Measurements from ENCODE around the gene HTRA1.

HTRA1 gene

GRCh38 chr10:122487174-122487765 lies 25.9 kb downstream of the HTRA1 start:
- Histone ChIP-seq H3K27me3 (ENCODE audit: control insufficient read depth in 1 of 2, insufficient read depth in 2 of 2, low read length in 2 of 2) (no peaks in the 10 kb centered on the region), H3K9me3 (ENCODE audit: control insufficient read depth in 2 of 2, low read length in 2 of 2) (no peaks in the 10 kb centered on the region), H3K4me1 (ENCODE audit: control insufficient read depth, insufficient read depth, low read length) (peaks cover 64% of the 10 kb centered on the region), H3K4me3 (ENCODE audit: low read length in 2 of 2) (peak overlapping the region; percentile 22 to 52), H3K36me3 (ENCODE audit: control insufficient read depth in 2 of 2, insufficient read depth in 2 of 2, low read length in 2 of 2) (peaks cover 5 to 6% of the 10 kb centered on the region in 2 donors), H3K27ac (ENCODE audit: low read length) (peak overlapping the region; percentile 82), H3K9ac (ENCODE audit: low read length in 2 of 2) (peak overlapping the region in 1 of 2 donors; percentile 5)

- Histone ChIP-seq H3K9me3 (ENCODE audit: control insufficient read depth in 2 of 2, low read length in 2 of 2) (no peaks in the 10 kb centered on the region), H3K4me1 (ENCODE audit: control insufficient read depth, insufficient read depth, low read length) (peaks cover 74% of the 10 kb centered on the region), H3K27me3 (ENCODE audit: control insufficient read depth in 1 of 2, insufficient read depth in 2 of 2, low read length in 2 of 2) (no peaks in the 10 kb centered on the region), H3K4me3 (ENCODE audit: low read length in 2 of 2) (no peak overlapping the region), H3K36me3 (ENCODE audit: control insufficient read depth in 2 of 2, insufficient read depth in 2 of 2, low read length in 2 of 2) (peaks cover 5 to 6% of the 10 kb centered on the region in 2 donors), H3K27ac (ENCODE audit: low read length) (no peak overlapping the region), H3K9ac (ENCODE audit: low read length in 2 of 2) (no peak overlapping the region)
Measured at GRCh38 chr10:122490268-122490667, 28.9 kb downstream of the HTRA1 start.

- H3K27me3 ChIP-seq (ENCODE audit: control insufficient read depth in 1 of 2, insufficient read depth in 2 of 2, low read length in 2 of 2) = no peaks in the 10 kb centered on the region
- H3K36me3 ChIP-seq (ENCODE audit: control insufficient read depth in 2 of 2, insufficient read depth in 2 of 2, low read length in 2 of 2) = peaks cover 5 to 6% of the 10 kb centered on the region in 2 donors
- H3K4me3 ChIP-seq (ENCODE audit: low read length in 2 of 2) = no peak overlapping the region
- H3K9ac ChIP-seq (ENCODE audit: low read length in 2 of 2) = peak overlapping the region in 1 of 2 donors; percentile 4
- H3K27ac ChIP-seq (ENCODE audit: low read length) = peak overlapping the region; percentile 49
- H3K4me1 ChIP-seq (ENCODE audit: control insufficient read depth, insufficient read depth, low read length) = peaks cover 73% of the 10 kb centered on the region
- H3K9me3 ChIP-seq (ENCODE audit: control insufficient read depth in 2 of 2, low read length in 2 of 2) = no peaks in the 10 kb centered on the region
Measured at GRCh38 chr10:122490786-122491680, 29.7 kb downstream of the HTRA1 start.

- H3K9me3 ChIP-seq (ENCODE audit: control insufficient read depth in 2 of 2, low read length in 2 of 2) = no peaks in the 10 kb centered on the region
- H3K36me3 ChIP-seq (ENCODE audit: control insufficient read depth in 2 of 2, insufficient read depth in 2 of 2, low read length in 2 of 2) = peaks cover 5 to 6% of the 10 kb centered on the region in 2 donors
- H3K27ac ChIP-seq (ENCODE audit: low read length) = peak overlapping the region; percentile 49
- H3K4me3 ChIP-seq (ENCODE audit: low read length in 2 of 2) = no peak overlapping the region
- H3K4me1 ChIP-seq (ENCODE audit: control insufficient read depth, insufficient read depth, low read length) = peaks cover 64% of the 10 kb centered on the region
- peak overlapping the region; percentile 1 to 51 for H3K9ac ChIP-seq (ENCODE audit: low read length in 2 of 2)
- H3K27me3 ChIP-seq (ENCODE audit: control insufficient read depth in 1 of 2, insufficient read depth in 2 of 2, low read length in 2 of 2) = no peaks in the 10 kb centered on the region
Measured at GRCh38 chr10:122492006-122492405, 30.7 kb downstream of the HTRA1 start.

GRCh38 chr10:122492999-122493481 lies 31.7 kb downstream of the HTRA1 start:
- Histone ChIP-seq H3K4me1 (ENCODE audit: control insufficient read depth, insufficient read depth, low read length) (peaks cover 54% of the 10 kb centered on the region), H3K9ac (ENCODE audit: low read length in 2 of 2) (peak overlapping the region in 1 of 2 donors; percentile 14), H3K9me3 (ENCODE audit: control insufficient read depth in 2 of 2, low read length in 2 of 2) (no peaks in the 10 kb centered on the region), H3K27me3 (ENCODE audit: control insufficient read depth in 1 of 2, insufficient read depth in 2 of 2, low read length in 2 of 2) (no peaks in the 10 kb centered on the region), H3K36me3 (ENCODE audit: control insufficient read depth in 2 of 2, insufficient read depth in 2 of 2, low read length in 2 of 2) (peaks cover 5 to 6% of the 10 kb centered on the region in 2 donors), H3K4me3 (ENCODE audit: low read length in 2 of 2) (no peak overlapping the region), H3K27ac (ENCODE audit: low read length) (peak overlapping the region; percentile 60)

- H3K4me3 ChIP-seq (ENCODE audit: low read length in 2 of 2) = no peak overlapping the region
- H3K36me3 ChIP-seq (ENCODE audit: control insufficient read depth in 2 of 2, insufficient read depth in 2 of 2, low read length in 2 of 2) = peaks cover 5 to 6% of the 10 kb centered on the region in 2 donors
- peak overlapping the region; percentile 60 for H3K27ac ChIP-seq (ENCODE audit: low read length)
- no peaks in the 10 kb centered on the region for H3K27me3 ChIP-seq (ENCODE audit: control insufficient read depth in 1 of 2, insufficient read depth in 2 of 2, low read length in 2 of 2)
- no peaks in the 10 kb centered on the region for H3K9me3 ChIP-seq (ENCODE audit: control insufficient read depth in 2 of 2, low read length in 2 of 2)
- no peak overlapping the region for H3K9ac ChIP-seq (ENCODE audit: low read length in 2 of 2)
- H3K4me1 ChIP-seq (ENCODE audit: control insufficient read depth, insufficient read depth, low read length) = peaks cover 55% of the 10 kb centered on the region
Measured at GRCh38 chr10:122493761-122494160, 32.4 kb downstream of the HTRA1 start.

- Histone ChIP-seq H3K9me3 (ENCODE audit: control insufficient read depth in 2 of 2, low read length in 2 of 2) (no peaks in the 10 kb centered on the region), H3K27ac (ENCODE audit: low read length) (no peak overlapping the region), H3K27me3 (ENCODE audit: control insufficient read depth in 1 of 2, insufficient read depth in 2 of 2, low read length in 2 of 2) (no peaks in the 10 kb centered on the region), H3K36me3 (ENCODE audit: control insufficient read depth in 2 of 2, insufficient read depth in 2 of 2, low read length in 2 of 2) (peaks cover 3 to 6% of the 10 kb centered on the region in 2 donors), H3K4me3 (ENCODE audit: low read length in 2 of 2) (no peak overlapping the region), H3K4me1 (ENCODE audit: control insufficient read depth, insufficient read depth, low read length) (peaks cover 60% of the 10 kb centered on the region), H3K9ac (ENCODE audit: low read length in 2 of 2) (no peak overlapping the region)
Measured at GRCh38 chr10:122494173-122494820, 32.9 kb downstream of the HTRA1 start.

GRCh38 chr10:122494833-122495232 lies 33.5 kb downstream of the HTRA1 start:
- Histone ChIP-seq H3K9ac (ENCODE audit: low read length in 2 of 2) (no peak overlapping the region), H3K27me3 (ENCODE audit: control insufficient read depth in 1 of 2, insufficient read depth in 2 of 2, low read length in 2 of 2) (no peaks in the 10 kb centered on the region), H3K4me1 (ENCODE audit: control insufficient read depth, insufficient read depth, low read length) (peaks cover 65% of the 10 kb centered on the region), H3K9me3 (ENCODE audit: control insufficient read depth in 2 of 2, low read length in 2 of 2) (no peaks in the 10 kb centered on the region), H3K36me3 (ENCODE audit: control insufficient read depth in 2 of 2, insufficient read depth in 2 of 2, low read length in 2 of 2) (peaks cover 0 to 4% of the 10 kb centered on the region in 2 donors), H3K4me3 (ENCODE audit: low read length in 2 of 2) (no peak overlapping the region), H3K27ac (ENCODE audit: low read length) (no peak overlapping the region)

- H3K36me3 ChIP-seq (ENCODE audit: control insufficient read depth in 2 of 2, insufficient read depth in 2 of 2, low read length in 2 of 2) = no peaks in the 10 kb centered on the region
- no peak overlapping the region for H3K9ac ChIP-seq (ENCODE audit: low read length in 2 of 2)
- no peak overlapping the region for H3K4me3 ChIP-seq (ENCODE audit: low read length in 2 of 2)
- peaks cover 74% of the 10 kb centered on the region for H3K4me1 ChIP-seq (ENCODE audit: control insufficient read depth, insufficient read depth, low read length)
- H3K27me3 ChIP-seq (ENCODE audit: control insufficient read depth in 1 of 2, insufficient read depth in 2 of 2, low read length in 2 of 2) = no peaks in the 10 kb centered on the region
- no peak overlapping the region for H3K27ac ChIP-seq (ENCODE audit: low read length)
- no peaks in the 10 kb centered on the region for H3K9me3 ChIP-seq (ENCODE audit: control insufficient read depth in 2 of 2, low read length in 2 of 2)
Measured at GRCh38 chr10:122495406-122496340, 34.3 kb downstream of the HTRA1 start.

- Histone ChIP-seq H3K4me3 (ENCODE audit: low read length in 2 of 2) (no peak overlapping the region), H3K36me3 (ENCODE audit: control insufficient read depth in 2 of 2, insufficient read depth in 2 of 2, low read length in 2 of 2) (peaks cover 0 to 9% of the 10 kb centered on the region in 2 donors), H3K27me3 (ENCODE audit: control insufficient read depth in 1 of 2, insufficient read depth in 2 of 2, low read length in 2 of 2) (no peaks in the 10 kb centered on the region), H3K27ac (ENCODE audit: low read length) (no peak overlapping the region), H3K9me3 (ENCODE audit: control insufficient read depth in 2 of 2, low read length in 2 of 2) (no peaks in the 10 kb centered on the region), H3K9ac (ENCODE audit: low read length in 2 of 2) (no peak overlapping the region), H3K4me1 (ENCODE audit: control insufficient read depth, insufficient read depth, low read length) (peaks cover 63% of the 10 kb centered on the region)
Measured at GRCh38 chr10:122497241-122497640, 35.9 kb downstream of the HTRA1 start.

Data from stomach smooth muscle (tissue), 2 donors.